ENCODE measurements around the gene THAP5.

Gene THAP5

GRCh38 chr7:108598153-108598552, 28.6 kb upstream of the THAP5 start:
- H3K4me3 ChIP-seq (ENCODE audit: low read depth, low read length): no peak overlapping the region
- no peak for DNase-seq (ENCODE audit: low read depth)
- TF ChIP-seq CTCF (IDR thresholded peaks at IDR 0.05; ENCODE audit: control insufficient read depth, extremely low read depth, insufficient read depth): no peak

- TF ChIP-seq CTCF (IDR thresholded peaks at IDR 0.05; ENCODE audit: control insufficient read depth, extremely low read depth, insufficient read depth): no peak
- no peak for DNase-seq (ENCODE audit: low read depth)
- no peak overlapping the region for H3K4me3 ChIP-seq (ENCODE audit: low read depth, low read length)
These were observed 27.1 kb upstream of the THAP5 start for GRCh38 chr7:108596560-108596959.

- TF ChIP-seq CTCF (IDR thresholded peaks at IDR 0.05; ENCODE audit: control insufficient read depth, extremely low read depth, insufficient read depth): peak; percentile 68
- H3K4me3 ChIP-seq (ENCODE audit: low read depth, low read length): no peak overlapping the region
- no peak for DNase-seq (ENCODE audit: low read depth)
These were observed 23.2 kb upstream of the THAP5 start for GRCh38 chr7:108592646-108593201.

- DNase-seq (ENCODE audit: low read depth): no peak
- no peak overlapping the region for H3K4me3 ChIP-seq (ENCODE audit: low read depth, low read length)
- TF ChIP-seq CTCF (IDR thresholded peaks at IDR 0.05; ENCODE audit: control insufficient read depth, extremely low read depth, insufficient read depth): no peak
These were observed 21.1 kb upstream of the THAP5 start for GRCh38 chr7:108590606-108591005.

- H3K4me3 ChIP-seq (ENCODE audit: low read depth, low read length): no peak overlapping the region
- no peak for DNase-seq (ENCODE audit: low read depth)
- no peak for TF ChIP-seq CTCF (IDR thresholded peaks at IDR 0.05; ENCODE audit: control insufficient read depth, extremely low read depth, insufficient read depth)
These were observed 20.4 kb upstream of the THAP5 start for GRCh38 chr7:108589874-108590273.

GRCh38 chr7:108589199-108589598, 19.7 kb upstream of the THAP5 start:
- no peak overlapping the region for H3K4me3 ChIP-seq (ENCODE audit: low read depth, low read length)
- TF ChIP-seq CTCF (IDR thresholded peaks at IDR 0.05; ENCODE audit: control insufficient read depth, extremely low read depth, insufficient read depth): no peak
- DNase-seq (ENCODE audit: low read depth): no peak

- no peak overlapping the region for H3K4me3 ChIP-seq (ENCODE audit: low read depth, low read length)
- DNase-seq (ENCODE audit: low read depth): no peak
- no peak for TF ChIP-seq CTCF (IDR thresholded peaks at IDR 0.05; ENCODE audit: control insufficient read depth, extremely low read depth, insufficient read depth)
These were observed 16.8 kb upstream of the THAP5 start for GRCh38 chr7:108586274-108586710.
